ENCODE data around the gene ZIC1. TPM values are rescaled to one million over a fixed set of nuclear protein-coding genes. Genes with fewer than 3 reads are reported as not detected.

Gene ZIC1
- total RNA-seq, 2 experiments from 2014 or later, result not detected

DNA sequence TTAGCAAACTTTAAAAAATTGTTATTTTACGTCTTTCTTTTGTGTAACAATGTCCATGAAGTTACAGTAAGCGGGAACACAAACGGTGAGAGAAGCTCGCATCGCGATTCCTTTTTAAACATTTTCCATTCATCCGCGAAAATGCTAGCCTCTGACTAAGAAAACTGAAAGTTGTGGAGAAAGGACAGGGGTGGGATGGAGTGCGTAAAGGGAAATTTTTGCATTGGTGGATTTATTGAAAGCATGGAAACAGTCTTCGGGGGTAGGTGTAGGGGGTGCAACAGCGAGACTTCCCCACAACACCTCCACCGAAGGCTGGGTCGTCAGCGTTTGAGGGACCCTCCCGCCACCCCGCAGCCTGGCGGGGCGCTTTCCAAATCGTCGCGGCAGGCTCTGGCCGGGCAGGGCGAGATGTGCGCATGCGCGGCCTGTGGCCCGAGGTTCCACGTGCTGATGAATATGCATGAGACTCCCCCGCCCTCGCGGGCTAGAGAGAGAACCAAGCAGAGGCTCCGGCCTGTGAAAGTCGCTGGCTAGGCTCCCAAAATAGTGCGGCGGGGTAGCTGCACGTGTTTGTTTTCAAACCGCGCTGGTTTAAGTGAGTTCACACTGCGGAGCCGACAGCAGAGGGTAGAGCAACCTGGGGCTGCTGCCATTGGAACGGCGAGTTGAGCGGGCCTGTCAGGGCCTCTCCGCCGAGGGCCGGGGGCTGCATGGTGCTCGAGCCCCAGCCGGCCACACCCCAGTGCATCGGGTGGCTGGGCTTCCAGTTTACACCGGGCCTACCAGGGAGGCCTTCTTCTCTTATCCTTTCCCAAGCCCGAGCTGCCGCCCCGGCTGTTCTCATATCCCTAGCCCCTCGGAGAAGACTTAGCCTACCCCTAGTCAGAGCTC, 9.9 kb downstream of the ZIC1 start:
- DNase-seq, result no peak
- Mint-ChIP-seq H3K4me1 (ENCODE audit: low read depth) (no peaks in the 10 kb centered on the region), H3K27ac (no peak overlapping the region), H3K4me3 (no peak overlapping the region), H3K27me3 (peaks cover 75% of the 10 kb centered on the region), H3K9me3 (peaks cover 5% of the 10 kb centered on the region), H3K36me3 (peaks cover 12% of the 10 kb centered on the region)
- CTCF ChIA-PET, result no interaction called here
- POLR2A ChIA-PET, result no interaction called here
- intact Hi-C loops (cut with micrococcal nuclease), result no loop called here

DNA sequence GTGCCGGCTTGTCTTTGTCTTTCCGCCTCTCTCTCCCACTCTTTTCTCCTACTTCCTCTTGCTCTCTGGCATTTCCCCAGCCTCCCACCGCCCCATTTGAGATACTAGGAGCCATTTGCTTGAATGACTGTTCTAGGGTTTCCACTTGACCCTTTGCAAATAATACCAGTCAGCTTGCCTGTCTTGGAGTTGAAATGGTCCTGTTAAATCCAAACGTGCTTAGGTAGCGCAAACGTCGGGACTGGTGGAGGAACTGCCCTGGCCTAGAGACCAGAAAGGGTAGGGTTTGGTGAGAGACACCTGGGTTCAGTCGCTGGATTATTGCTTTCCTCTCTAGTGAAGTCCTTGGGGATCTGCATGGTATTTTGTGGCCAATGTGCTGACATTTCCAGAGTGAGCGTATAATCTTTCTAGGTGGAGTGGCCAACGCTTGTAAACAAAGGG, 10.6 kb downstream of the ZIC1 start:
- POLR2A ChIA-PET, result no interaction called here
- intact Hi-C loops (cut with micrococcal nuclease), result no loop called here
- no peak for DNase-seq
- Mint-ChIP-seq H3K36me3 (peaks cover 12% of the 10 kb centered on the region), H3K27me3 (peaks cover 71% of the 10 kb centered on the region), H3K4me1 (ENCODE audit: low read depth) (no peaks in the 10 kb centered on the region), H3K9me3 (peaks cover 5% of the 10 kb centered on the region), H3K27ac (no peak overlapping the region), H3K4me3 (no peak overlapping the region)
- CTCF ChIA-PET, result no interaction called here

DNA sequence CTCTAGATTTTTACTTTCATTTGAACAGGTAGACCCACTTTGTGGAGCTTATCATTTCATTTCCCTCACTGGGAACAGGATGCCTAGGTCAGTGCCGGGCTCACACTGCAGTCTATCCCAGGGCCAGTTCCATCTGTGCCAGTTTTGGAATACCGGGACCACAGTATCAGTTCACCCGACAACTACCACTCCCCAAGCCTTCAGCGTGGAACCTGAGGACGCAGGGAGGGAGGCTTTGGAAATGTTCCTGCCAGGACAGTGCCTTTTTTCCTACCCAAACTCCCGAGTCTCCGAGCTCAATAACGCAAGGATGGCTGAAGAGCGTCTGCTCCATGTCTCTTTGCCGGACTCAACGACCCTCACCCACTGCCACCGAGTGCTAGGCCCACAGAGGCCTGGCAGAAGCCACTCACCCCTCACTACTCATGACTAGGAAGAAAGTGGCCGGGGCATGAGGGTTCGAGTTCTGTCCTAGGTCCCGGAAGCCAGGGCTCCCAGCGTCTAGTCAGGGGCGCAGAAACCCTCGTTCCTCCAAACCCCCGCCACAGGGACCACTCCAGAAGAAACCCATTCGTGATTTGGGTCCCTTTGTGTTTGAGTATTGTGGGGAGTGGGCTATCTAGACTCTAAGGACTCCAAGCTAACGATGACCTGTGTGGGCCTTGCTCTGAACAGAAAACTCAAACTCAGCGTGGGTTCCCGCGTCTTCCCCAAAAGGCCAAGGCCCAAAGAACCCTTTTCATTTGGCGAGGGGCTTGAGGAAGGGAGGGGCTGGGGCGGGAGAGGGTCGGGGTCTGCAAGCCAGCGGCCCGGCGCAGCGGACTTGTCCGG, 11.4 kb downstream of the ZIC1 start:
- Mint-ChIP-seq H3K27ac (no peak overlapping the region), H3K4me1 (ENCODE audit: low read depth) (no peaks in the 10 kb centered on the region), H3K36me3 (peaks cover 10% of the 10 kb centered on the region), H3K4me3 (no peak overlapping the region), H3K27me3 (peaks cover 67% of the 10 kb centered on the region), H3K9me3 (peaks cover 5% of the 10 kb centered on the region)
- CTCF ChIA-PET, result no interaction called here
- intact Hi-C loops (cut with micrococcal nuclease), result no loop called here
- DNase-seq, result no peak
- POLR2A ChIA-PET, result no interaction called here

DNA sequence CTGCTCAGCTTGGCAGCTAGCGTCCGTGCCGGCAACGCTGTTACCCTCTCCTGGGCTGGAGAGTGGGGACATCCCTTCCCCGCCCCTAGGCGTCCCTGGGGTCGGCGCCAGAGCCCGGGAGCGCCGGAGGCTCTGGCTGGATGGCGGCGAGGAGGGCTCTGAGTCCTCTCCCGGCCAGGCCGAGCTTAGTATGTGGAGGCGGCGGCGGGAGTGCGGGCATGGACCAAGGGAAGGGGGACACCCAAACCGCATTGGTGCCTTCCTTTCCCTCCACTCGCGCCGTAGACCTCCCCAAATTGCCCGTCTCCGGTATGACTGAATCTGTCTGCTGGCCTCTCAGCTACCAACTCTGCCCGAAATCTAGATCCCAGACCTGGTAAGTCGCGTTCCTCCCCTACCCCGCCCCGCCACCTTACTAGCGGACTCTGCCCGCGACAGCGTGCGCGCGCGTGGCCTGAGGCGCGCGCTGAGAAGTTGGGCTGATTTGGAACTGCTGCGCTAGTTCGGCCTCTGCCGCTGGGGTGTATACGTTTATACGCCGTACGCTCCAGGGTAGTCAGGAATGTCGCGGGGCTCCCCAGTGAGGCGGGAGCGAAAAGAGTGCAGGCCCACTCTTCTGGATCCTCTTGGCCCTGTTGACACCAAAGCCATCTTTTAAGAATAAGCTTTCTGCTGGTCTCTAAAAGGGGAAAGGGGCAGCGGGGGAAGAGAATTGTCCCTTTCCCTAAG, 12.2 kb downstream of the ZIC1 start:
- peaks cover 5% of the 10 kb centered on the region for H3K9me3 Mint-ChIP-seq
- H3K27ac Mint-ChIP-seq, result no peak overlapping the region
- no peak for DNase-seq
- H3K4me1 Mint-ChIP-seq (ENCODE audit: low read depth), result no peaks in the 10 kb centered on the region
- H3K4me3 Mint-ChIP-seq, result no peak overlapping the region
- H3K27me3 Mint-ChIP-seq, result peaks cover 65% of the 10 kb centered on the region
- peaks cover 10% of the 10 kb centered on the region for H3K36me3 Mint-ChIP-seq
- ChIA-PET CTCF (no interaction called here), POLR2A (no interaction called here)
- intact Hi-C loops (cut with micrococcal nuclease), result no loop called here

DNA sequence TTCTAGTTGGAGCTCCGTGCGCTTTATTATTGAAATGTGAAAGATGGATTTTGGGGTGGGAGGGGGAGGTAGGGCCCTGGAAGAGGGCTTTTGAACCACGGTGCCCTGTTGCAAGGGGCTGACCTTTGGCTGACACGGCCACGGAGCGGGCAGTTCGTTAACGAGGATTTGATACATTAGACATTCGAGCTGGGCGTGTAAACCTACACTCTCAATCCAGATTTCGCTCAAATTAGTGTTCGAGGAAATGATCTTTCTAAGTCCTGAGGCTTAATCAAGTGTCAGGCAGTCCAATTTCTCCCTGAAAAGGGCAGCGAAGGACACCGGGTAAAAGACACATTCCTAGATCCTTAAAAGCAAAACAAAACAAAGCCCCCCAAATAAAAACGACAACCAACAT, 13.0 kb downstream of the ZIC1 start:
- Mint-ChIP-seq H3K4me1 (ENCODE audit: low read depth) (no peaks in the 10 kb centered on the region), H3K27me3 (peaks cover 62% of the 10 kb centered on the region), H3K27ac (no peak overlapping the region), H3K4me3 (no peak overlapping the region), H3K9me3 (peaks cover 5% of the 10 kb centered on the region), H3K36me3 (peaks cover 10% of the 10 kb centered on the region)
- POLR2A ChIA-PET, result no interaction called here
- DNase-seq, result no peak
- intact Hi-C loops (cut with micrococcal nuclease), result no loop called here
- CTCF ChIA-PET, result no interaction called here

DNA sequence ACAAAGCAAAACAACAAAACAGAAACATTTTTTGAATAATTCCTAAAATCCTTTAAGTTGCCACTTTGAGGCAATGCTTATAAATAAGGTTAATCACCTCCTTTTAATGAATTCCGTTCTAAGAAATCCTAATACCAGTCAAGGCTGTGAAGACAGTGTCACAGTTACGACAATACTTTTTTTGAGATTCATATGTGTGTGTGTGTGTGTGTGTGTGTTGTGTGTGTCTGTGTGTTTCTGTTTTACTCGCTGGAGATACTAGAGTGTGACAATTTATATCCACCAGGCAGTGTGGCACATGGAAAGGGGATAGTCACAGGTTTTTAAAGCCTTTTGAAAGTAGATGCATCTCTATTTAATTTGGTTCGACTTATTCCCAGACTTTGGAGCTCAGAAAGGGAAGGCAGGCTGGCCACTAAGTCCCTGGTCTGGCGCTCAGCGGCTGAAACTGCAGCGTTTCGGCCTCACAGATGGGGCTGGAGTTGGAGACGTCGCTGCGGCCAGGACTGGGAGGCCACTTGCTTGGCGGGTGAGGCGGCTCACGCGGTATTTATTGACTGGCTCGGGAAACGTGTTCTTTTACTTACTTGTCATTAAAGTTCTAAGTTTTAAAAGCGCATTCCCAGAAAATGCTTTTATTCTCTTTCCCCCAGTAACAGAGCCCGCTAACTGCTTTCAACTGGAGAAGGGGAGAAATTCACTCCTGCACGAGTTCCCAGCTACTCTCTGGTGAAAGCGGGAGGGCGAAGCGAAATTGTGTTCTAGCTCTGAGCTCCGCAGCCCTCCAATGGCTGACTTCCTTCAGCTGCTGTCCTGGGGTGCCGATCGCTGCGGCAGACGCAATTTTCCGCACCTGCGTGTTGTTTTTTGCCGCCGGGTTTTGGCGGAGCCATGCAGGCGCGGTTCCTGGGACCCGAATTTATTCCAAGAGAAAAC, 13.7 kb downstream of the ZIC1 start:
- ChIA-PET POLR2A (no interaction called here), CTCF (no interaction called here)
- H3K27ac Mint-ChIP-seq, result no peak overlapping the region
- peaks cover 59% of the 10 kb centered on the region for H3K27me3 Mint-ChIP-seq
- peaks cover 10% of the 10 kb centered on the region for H3K36me3 Mint-ChIP-seq
- intact Hi-C loops (cut with micrococcal nuclease), result no loop called here
- no peak for DNase-seq
- no peaks in the 10 kb centered on the region for H3K4me1 Mint-ChIP-seq (ENCODE audit: low read depth)
- H3K9me3 Mint-ChIP-seq, result peaks cover 5% of the 10 kb centered on the region
- no peak overlapping the region for H3K4me3 Mint-ChIP-seq

DNA sequence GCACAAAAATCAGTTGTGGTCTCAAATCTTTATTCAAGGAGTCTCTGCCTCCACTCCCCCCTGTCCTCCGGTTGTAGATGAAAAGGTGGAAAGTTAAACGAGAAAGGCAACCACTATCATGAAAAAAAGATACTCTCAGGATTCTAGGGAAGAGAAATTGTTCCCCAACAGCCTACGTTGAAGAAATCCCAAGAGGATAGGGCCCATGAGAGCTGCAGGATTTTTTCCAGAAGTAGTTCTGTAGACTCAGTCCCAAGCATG, 14.3 kb downstream of the ZIC1 start:
- peaks cover 5% of the 10 kb centered on the region for H3K9me3 Mint-ChIP-seq
- no peak overlapping the region for H3K27ac Mint-ChIP-seq
- H3K4me3 Mint-ChIP-seq, result no peak overlapping the region
- peaks cover 10% of the 10 kb centered on the region for H3K36me3 Mint-ChIP-seq
- no peaks in the 10 kb centered on the region for H3K4me1 Mint-ChIP-seq (ENCODE audit: low read depth)
- POLR2A ChIA-PET, result no interaction called here
- peaks cover 53% of the 10 kb centered on the region for H3K27me3 Mint-ChIP-seq
- CTCF ChIA-PET, result no interaction called here
- DNase-seq, result no peak
- intact Hi-C loops (cut with micrococcal nuclease), result no loop called here

DNA sequence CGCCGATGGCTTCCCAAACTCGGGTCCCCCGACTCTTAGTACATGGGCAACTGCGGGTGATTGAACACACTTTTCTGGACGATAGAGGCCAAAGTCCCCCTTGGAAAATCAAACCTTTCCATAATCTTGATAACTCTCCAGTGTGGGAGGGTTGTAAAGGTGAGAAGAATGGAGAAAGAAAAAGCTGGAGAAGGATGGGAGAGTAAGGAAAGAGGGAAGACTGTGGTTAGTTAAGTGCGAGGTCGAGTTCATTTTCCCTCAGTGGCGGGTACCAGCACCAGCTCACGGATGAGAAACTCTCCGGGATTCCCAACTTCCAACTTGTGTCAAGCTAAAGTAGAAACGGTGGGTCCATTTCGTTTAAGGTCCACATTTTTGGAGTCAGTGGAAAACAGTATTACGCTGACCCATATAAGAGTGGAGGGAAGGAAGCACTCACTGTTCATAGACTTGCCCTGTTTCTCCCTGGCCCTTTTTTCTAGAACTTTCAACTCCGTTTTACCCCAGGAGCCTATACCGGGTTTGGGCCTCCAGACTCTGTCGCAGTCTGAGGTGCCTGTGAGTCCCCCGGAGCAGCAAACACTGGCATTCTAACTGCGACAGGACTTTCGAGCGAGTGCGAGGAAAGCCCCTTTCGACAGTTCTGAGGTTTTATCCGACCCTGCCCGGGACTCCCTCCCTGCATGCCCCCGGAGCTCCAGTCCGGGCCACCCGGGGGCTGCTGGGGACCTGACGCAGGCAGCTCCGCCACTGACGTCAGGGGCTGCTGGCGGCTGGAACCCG, 14.8 kb downstream of the ZIC1 start:
- peaks cover 10% of the 10 kb centered on the region for H3K36me3 Mint-ChIP-seq
- H3K4me1 Mint-ChIP-seq (ENCODE audit: low read depth), result no peaks in the 10 kb centered on the region
- no peak overlapping the region for H3K4me3 Mint-ChIP-seq
- DNase-seq, result no peak
- peaks cover 48% of the 10 kb centered on the region for H3K27me3 Mint-ChIP-seq
- H3K27ac Mint-ChIP-seq, result no peak overlapping the region
- ChIA-PET POLR2A (no interaction called here), CTCF (no interaction called here)
- intact Hi-C loops (cut with micrococcal nuclease), result no loop called here
- H3K9me3 Mint-ChIP-seq, result peaks cover 5% of the 10 kb centered on the region

DNA sequence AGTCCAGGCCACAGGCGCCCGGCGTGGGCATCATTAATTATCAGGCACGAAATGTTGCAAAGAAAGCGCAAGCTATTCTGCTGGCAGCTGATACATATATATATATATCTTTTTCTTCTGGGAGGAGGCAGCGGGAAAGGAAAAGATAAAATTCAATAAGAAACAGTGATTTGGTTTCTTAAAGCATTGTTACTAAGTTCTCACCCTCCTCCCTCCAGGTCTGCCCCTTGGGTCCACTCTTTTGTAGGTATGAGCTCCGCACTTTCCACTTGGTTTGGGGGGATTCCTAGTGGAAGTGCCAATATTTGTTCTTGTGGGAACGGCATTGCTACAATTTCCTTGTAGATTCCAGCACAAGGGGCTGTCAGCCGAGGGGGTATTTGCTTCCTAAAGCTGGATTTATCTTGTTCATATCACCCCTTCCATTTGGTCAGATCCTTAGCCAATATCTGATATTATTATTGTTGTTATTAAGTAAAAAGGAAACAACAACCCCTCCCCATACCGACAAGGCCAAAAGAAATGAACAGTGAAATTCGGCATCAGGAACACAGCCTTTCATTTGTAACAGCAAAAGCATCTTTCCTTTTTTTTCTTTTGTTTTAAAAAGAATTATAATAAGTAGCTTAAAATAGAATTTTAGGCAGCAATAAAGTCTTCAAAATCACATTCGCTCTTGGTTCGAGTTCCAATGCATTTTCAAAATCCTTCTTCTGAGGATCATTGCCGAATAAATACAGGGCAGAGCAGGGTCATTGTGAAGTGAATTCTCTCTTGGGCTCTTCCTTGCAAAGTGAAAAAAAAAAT, 15.6 kb downstream of the ZIC1 start:
- peaks cover 45% of the 10 kb centered on the region for H3K27me3 Mint-ChIP-seq

DNA sequence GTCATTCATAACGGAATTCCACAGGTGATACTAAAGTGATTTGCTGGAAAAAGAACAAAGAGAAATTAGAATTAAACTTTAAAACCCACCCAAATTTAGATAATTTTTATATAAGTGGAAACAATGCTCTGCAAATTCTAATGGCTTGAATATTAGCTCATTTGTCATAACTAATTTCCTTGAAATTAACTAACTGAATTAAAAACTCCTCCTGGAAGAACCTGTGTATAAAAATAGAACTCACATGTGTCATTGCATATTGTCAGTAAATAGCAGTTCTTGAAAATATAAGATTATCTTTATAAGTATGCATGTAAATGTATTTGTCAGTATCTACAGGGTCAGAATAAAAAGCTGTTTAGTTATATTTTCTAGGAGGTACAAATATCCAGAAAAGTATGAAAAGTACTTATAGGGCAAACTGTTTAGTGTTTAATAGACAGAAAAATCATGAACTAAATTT, 16.3 kb downstream of the ZIC1 start:
- CTCF ChIA-PET, result no interaction called here
- POLR2A ChIA-PET, result no interaction called here
- intact Hi-C loops (cut with micrococcal nuclease), result no loop called here
- Mint-ChIP-seq H3K27me3 (peaks cover 38% of the 10 kb centered on the region), H3K9me3 (no peaks in the 10 kb centered on the region), H3K27ac (no peak overlapping the region), H3K4me3 (no peak overlapping the region), H3K4me1 (ENCODE audit: low read depth) (no peaks in the 10 kb centered on the region), H3K36me3 (peaks cover 7% of the 10 kb centered on the region)
- no peak for DNase-seq

More for the DNA sequence above, 15.6 kb downstream of the ZIC1 start:
- Mint-ChIP-seq H3K9me3 (peaks cover 3% of the 10 kb centered on the region), H3K4me1 (ENCODE audit: low read depth) (no peaks in the 10 kb centered on the region), H3K4me3 (no peak overlapping the region), H3K36me3 (peaks cover 7% of the 10 kb centered on the region), H3K27ac (no peak overlapping the region)
- no peak for DNase-seq
- POLR2A ChIA-PET, result no interaction called here
- intact Hi-C loops (cut with micrococcal nuclease), result no loop called here
- CTCF ChIA-PET, result no interaction called here

DNA sequence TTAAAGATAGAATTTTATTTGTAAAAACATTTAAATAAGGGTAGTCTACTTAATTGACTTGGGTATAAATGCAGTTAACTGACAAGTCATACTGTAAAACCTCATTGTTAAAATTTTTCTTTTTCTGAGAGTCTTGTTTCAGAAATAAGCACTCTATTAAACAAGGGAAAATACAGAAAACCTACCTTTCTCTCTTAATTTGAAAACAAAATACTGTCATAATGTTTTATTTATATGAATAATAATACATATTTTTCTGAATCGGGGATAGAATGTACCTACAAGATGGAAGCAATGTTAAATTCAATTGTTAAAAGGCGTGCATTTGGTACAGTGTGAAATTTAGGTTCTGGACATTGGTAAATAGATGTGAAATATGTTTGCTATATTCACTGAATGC, 17.8 kb downstream of the ZIC1 start:
- H3K4me3 Mint-ChIP-seq, result no peak overlapping the region
- ChIA-PET CTCF (no interaction called here), POLR2A (no interaction called here)
- no peak for DNase-seq
- H3K36me3 Mint-ChIP-seq, result peaks cover 7% of the 10 kb centered on the region
- no peaks in the 10 kb centered on the region for H3K9me3 Mint-ChIP-seq
- peaks cover 29% of the 10 kb centered on the region for H3K27me3 Mint-ChIP-seq
- H3K4me1 Mint-ChIP-seq (ENCODE audit: low read depth), result no peaks in the 10 kb centered on the region
- intact Hi-C loops (cut with micrococcal nuclease), result no loop called here
- H3K27ac Mint-ChIP-seq, result no peak overlapping the region

Data from activated CD4-positive, alpha-beta memory T cell treated with anti-CD3 and anti-CD28 coated beads for 36 hours (primary cell).